PC-9 (cell line): Measurements from ENCODE around the gene SLC2A3. TPM values are rescaled to one million over a fixed set of nuclear protein-coding genes. Genes with fewer than 3 reads are reported as not detected.

Experiments used
- BruUV-seq: library from RNA; stranded (reverse); fragments of 400-500 nt; replicated peaks from 2 replicates; lab custom pipeline; 2021; lab: Mats Ljungman, UMichigan
- CTCF ChIA-PET: fragments of 300-600 bp; sonication (Branson Sonifier 250); formaldehyde crosslinking; loops from one replicate; lab custom pipeline; 2022; ENCODE audit warnings: antibody characterized with exemption; lab: Charles Lee
- POLR2A ChIA-PET: fragments of 300-600 bp; sonication (Branson Sonifier 250); formaldehyde crosslinking; loops from one replicate; lab custom pipeline; 2022; ENCODE audit warnings: antibody characterized with exemption; ENCODE audit not compliant: unreplicated experiment; lab: Charles Lee
- DNase-seq, 2 experiments: peaks; one replicate each; pipeline versions ENCODE4 v3.0.0 to v3.0.0-alpha.2; 2015 to 2022; ENCODE audit warnings: mixed read lengths in 1 of 2
- H2AFZ ChIP-seq: fragments of 200-600 bp; sonication (generic); 2 replicates; pipeline ENCODE4 v1.8.1; 2017; ENCODE audit warnings: antibody characterized with exemption
- H3F3A ChIP-seq: fragments of 200-600 bp; sonication (generic); 2 replicates; pipeline ENCODE4 v1.8.1; 2017; ENCODE audit warnings: antibody characterized with exemption, mild to moderate bottlenecking, low read depth; ENCODE audit not compliant: insufficient read depth
- H3K27ac ChIP-seq: fragments of 200-600 bp; sonication (generic); 2 replicates; pipeline ENCODE4 v1.6.1; 2016; ENCODE audit warnings: mixed run types
- H3K27me3 ChIP-seq: fragments of 200-600 bp; sonication (generic); 2 replicates; pipeline ENCODE4 v1.6.1; 2016; ENCODE audit warnings: low read depth, mixed run types; ENCODE audit not compliant: insufficient read depth
- H3K36me3 ChIP-seq: fragments of 200-600 bp; sonication (generic); 2 replicates; pipeline ENCODE4 v1.6.1; 2016; ENCODE audit warnings: low read depth, mixed run types
- H3K4me1 ChIP-seq: fragments of 200-600 bp; sonication (generic); replicated peaks from 2 replicates; pipeline ENCODE4 v1.6.1; 2016; ENCODE audit warnings: mixed run types; ENCODE audit not compliant: insufficient read depth
- H3K4me2 ChIP-seq: fragments of 200-600 bp; sonication (generic); 2 replicates; pipeline ENCODE4 v1.6.1; 2017; ENCODE audit warnings: mixed run types
- H3K4me3 ChIP-seq: fragments of 200-600 bp; sonication (generic); 2 replicates; pipeline ENCODE4 v1.6.1; 2016; ENCODE audit warnings: mixed run types
- H3K79me2 ChIP-seq: fragments of 200-600 bp; sonication (generic); 2 replicates; pipeline ENCODE4 v1.6.1; 2017; ENCODE audit warnings: low read depth, mixed run types
- H3K9me2 ChIP-seq: fragments of 200-600 bp; sonication (generic); 2 replicates; pipeline ENCODE4 v1.8.1; 2017; ENCODE audit warnings: mild to moderate bottlenecking; ENCODE audit not compliant: insufficient read depth
- H3K9me3 ChIP-seq: fragments of 200-600 bp; sonication (generic); 2 replicates; pipeline ENCODE4 v1.8.1; 2016; ENCODE audit warnings: low read depth; ENCODE audit not compliant: insufficient read depth
- H4K20me1 ChIP-seq: fragments of 200-600 bp; sonication (generic); 2 replicates; pipeline ENCODE4 v1.8.1; 2017; ENCODE audit not compliant: insufficient read depth
- EZH2 ChIP-seq: fragments of 200-600 bp; sonication (generic); IDR thresholded peaks from 2 replicates; pipeline ENCODE4 v1.8.0; 2017; ENCODE audit warnings: antibody characterized with exemption, low read depth
- intact Hi-C: fragments of 100-400 bp; cut with micrococcal nuclease; formaldehyde crosslinking; loops from one replicate; pipeline ENCODE4 v1.10.0; 2022; ENCODE audit not compliant: unreplicated experiment
- total RNA-seq: library from RNA; stranded (reverse); gene quantifications from 2 replicates; pipeline ENCODE4 v1.2.3, GENCODE V29; 2021
- TF ChIP-seq, protein P1 (sequence below): fragments of 200-600 bp; sonication (generic); conservative IDR thresholded peaks from 2 replicates; pipeline ENCODE4 v1.6.1; 2017; ENCODE audit warnings: mixed run types, antibody characterized with exemption, mild to moderate bottlenecking, moderate library complexity

Gene SLC2A3
- total RNA-seq, 1 experiment from 2014 or later, result 26.2 TPM

DNA sequence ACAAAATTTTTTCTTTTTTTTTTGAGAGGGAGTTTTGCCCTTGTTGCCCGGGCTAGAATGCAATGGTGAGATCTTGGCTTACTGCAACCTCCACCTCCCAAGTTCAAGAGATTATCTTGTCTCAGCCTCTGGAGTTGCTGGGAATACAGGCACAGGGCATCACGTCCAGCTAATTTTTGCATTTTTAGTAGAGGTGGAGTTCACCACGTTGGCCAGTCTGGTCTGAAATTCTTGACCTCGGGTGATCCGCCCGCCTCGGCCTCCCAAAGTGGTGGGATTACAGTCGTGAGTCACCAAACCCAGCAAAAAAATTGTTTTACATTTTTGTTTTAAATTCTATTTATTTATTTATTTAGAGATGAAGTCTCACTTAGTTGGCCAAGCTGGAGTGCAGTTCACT lies 58.6 kb downstream of the SLC2A3 start:
- CTCF ChIA-PET, result no interaction called here

DNA sequence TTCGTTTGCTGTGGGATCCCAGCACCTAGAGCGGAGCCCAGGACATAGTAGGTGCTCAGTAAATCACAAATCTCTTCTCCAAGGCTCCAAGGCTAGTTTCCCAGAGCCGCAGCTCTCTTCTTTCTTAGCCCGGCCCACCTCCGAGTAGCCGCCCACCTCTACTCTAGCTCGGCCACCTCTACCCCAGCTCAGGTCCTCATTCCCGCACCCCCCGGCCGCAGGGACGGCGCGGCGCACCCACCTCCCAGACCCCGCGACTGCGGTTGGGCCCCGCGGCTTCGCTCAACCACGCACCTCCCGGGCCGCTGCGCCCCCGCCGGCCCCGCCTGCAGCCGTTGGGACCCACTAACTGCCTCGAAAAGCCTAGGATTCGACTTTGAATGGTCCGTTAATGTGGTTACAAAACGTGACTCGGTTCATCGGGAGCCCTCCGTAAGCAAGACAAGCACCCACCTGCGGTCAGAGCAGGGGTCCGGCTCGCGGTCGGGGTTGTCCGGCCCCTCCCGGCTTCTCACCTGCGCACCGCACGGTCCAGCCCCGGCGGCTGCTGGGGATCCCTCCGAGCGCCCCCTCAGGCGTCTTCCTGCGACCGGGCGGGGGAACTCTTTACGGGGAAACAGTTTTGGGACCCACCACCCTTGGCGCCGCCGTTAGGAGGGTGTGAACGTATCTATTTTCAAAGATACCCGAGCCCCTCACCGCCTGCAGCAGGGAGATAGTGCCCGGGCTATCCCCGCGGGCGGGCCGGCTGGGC lies 63.2 kb downstream of the SLC2A3 start, which contains the start of gene SLC2A14:
TSS of gene SLC2A14 (minus strand) at position 350 of the 754 bp plus-strand sequence. CDS start 3,035 bp downstream, outside the sequence.
- TF ChIP-seq, protein P1, sequence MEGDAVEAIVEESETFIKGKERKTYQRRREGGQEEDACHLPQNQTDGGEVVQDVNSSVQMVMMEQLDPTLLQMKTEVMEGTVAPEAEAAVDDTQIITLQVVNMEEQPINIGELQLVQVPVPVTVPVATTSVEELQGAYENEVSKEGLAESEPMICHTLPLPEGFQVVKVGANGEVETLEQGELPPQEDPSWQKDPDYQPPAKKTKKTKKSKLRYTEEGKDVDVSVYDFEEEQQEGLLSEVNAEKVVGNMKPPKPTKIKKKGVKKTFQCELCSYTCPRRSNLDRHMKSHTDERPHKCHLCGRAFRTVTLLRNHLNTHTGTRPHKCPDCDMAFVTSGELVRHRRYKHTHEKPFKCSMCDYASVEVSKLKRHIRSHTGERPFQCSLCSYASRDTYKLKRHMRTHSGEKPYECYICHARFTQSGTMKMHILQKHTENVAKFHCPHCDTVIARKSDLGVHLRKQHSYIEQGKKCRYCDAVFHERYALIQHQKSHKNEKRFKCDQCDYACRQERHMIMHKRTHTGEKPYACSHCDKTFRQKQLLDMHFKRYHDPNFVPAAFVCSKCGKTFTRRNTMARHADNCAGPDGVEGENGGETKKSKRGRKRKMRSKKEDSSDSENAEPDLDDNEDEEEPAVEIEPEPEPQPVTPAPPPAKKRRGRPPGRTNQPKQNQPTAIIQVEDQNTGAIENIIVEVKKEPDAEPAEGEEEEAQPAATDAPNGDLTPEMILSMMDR, result no peak
- no peak for TF ChIP-seq EZH2
- Histone ChIP-seq H3F3A (peaks cover 3% of the 10 kb centered on the region; the same call in 1 of the 2 replicates), H3K27ac (no peak within 1 kb of the TSS), H3K36me3 (no peaks in the 10 kb centered on the region), H3K9me2 (no peaks in the 10 kb centered on the region), H3K9me3 (no peaks in the 10 kb centered on the region), H3K4me1 (peaks cover 4% of the 10 kb centered on the region; the same call in 1 of the 2 replicates), H2AFZ (no peak within 1 kb of the TSS), H3K79me2 (no peaks in the 10 kb centered on the region), H4K20me1 (no peaks in the 10 kb centered on the region), H3K4me3 (no peak within 1 kb of the TSS), H3K4me2 (no peak within 1 kb of the TSS), H3K27me3 (no peaks in the 10 kb centered on the region)
- ChIA-PET POLR2A (no interaction called here), CTCF (no interaction called here)
- no TSS peak for BruUV-seq
- DNase-seq, result no peak
- intact Hi-C loops, result no loop called here

More for the DNA sequence above, 58.6 kb downstream of the SLC2A3 start:
- Histone ChIP-seq H3K27ac (no peak overlapping the region), H3K4me2 (no peak overlapping the region), H3K79me2 (no peaks in the 10 kb centered on the region), H3F3A (peaks cover 3% of the 10 kb centered on the region; the same call in 1 of the 2 replicates), H3K36me3 (no peaks in the 10 kb centered on the region), H3K9me2 (no peaks in the 10 kb centered on the region), H4K20me1 (no peaks in the 10 kb centered on the region), H3K9me3 (no peaks in the 10 kb centered on the region), H3K4me1 (no peaks in the 10 kb centered on the region), H3K27me3 (no peaks in the 10 kb centered on the region), H2AFZ (no peak overlapping the region), H3K4me3 (no peak overlapping the region)
- no peak for DNase-seq
- BruUV-seq, result no TSS peak
- POLR2A ChIA-PET, result no interaction called here
- no peak for TF ChIP-seq EZH2
- TF ChIP-seq, protein P1, result no peak
- intact Hi-C loops, result no loop called here

GRCh38 chr12:7870335-7870734 lies 65.7 kb downstream of the SLC2A3 start:
- Histone ChIP-seq H3K27me3 (no peaks in the 10 kb centered on the region), H3K4me3 (no peak overlapping the region), H3K4me1 (peaks cover 4% of the 10 kb centered on the region; the same call in 1 of the 2 replicates), H3K9me2 (no peaks in the 10 kb centered on the region), H3K79me2 (no peaks in the 10 kb centered on the region), H3F3A (peaks cover 3% of the 10 kb centered on the region; the same call in 1 of the 2 replicates), H4K20me1 (no peaks in the 10 kb centered on the region), H3K9me3 (no peaks in the 10 kb centered on the region), H3K4me2 (no peak overlapping the region), H3K27ac (no peak overlapping the region), H3K36me3 (no peaks in the 10 kb centered on the region), H2AFZ (no peak overlapping the region)
- intact Hi-C loops, result no loop called here
- ChIA-PET CTCF (interaction anchor here (0.6 to 0.9 kb wide), 2 partner anchors 16 to 112 kb away, joined by 3 to 4 read pairs; no protein-coding TSS in a partner anchor), POLR2A (interaction anchor here (0.6 to 0.7 kb wide), 2 partner anchors 23 to 105 kb away, joined by 6 to 7 read pairs; partner anchors contain the start of gene NANOGNB)
- TF ChIP-seq, protein P1, result no peak
- no peak for TF ChIP-seq EZH2
- BruUV-seq, result no TSS peak
- no peak for DNase-seq

Other genes starting within 250 kb of the SLC2A3 start
- not detected in 2 replicates for gene GDF3, start 240.4 kb downstream of the SLC2A3 start, total RNA-seq
- not detected in 2 replicates for gene DPPA3, start 224.8 kb downstream of the SLC2A3 start, total RNA-seq
- not detected in 2 replicates for gene CLEC4C, start 188.8 kb downstream of the SLC2A3 start, total RNA-seq
- not detected in 2 replicates for gene NANOGNB, start 171.0 kb downstream of the SLC2A3 start, total RNA-seq
- not detected in 2 replicates for gene NANOG, start 146.8 kb downstream of the SLC2A3 start, total RNA-seq
- gene SLC2A14, start 63.3 kb downstream of the SLC2A3 start, total RNA-seq, result 0.13 TPM in 1 of 2 replicates, not detected in the other
- 28.2 and 30.3 TPM in 2 replicates for gene FOXJ2, start 96.5 kb upstream of the SLC2A3 start, total RNA-seq
- not detected in 2 replicates for gene C3AR1, start 130.2 kb upstream of the SLC2A3 start, total RNA-seq
- gene NECAP1, start 146.1 kb upstream of the SLC2A3 start, total RNA-seq, result 26.5 and 28.1 TPM in 2 replicates
- not detected in 2 replicates for gene CLEC4A, start 187.4 kb upstream of the SLC2A3 start, total RNA-seq
- gene ZNF705A, start 220.8 kb upstream of the SLC2A3 start, total RNA-seq, result not detected in 2 replicates